Erythroblast (primary cell): ENCODE data around the gene SOX12.

ENCODE experiments used
- GATA1 ChIP-seq: IDR thresholded peaks from 2 replicates; pipeline ENCODE4 v1.6.1; 2011; ENCODE audit warnings: low read depth, mild to moderate bottlenecking, control low read depth, low read length, moderate library complexity
- POLR2A ChIP-seq: IDR thresholded peaks from 2 replicates; pipeline ENCODE4 v1.6.1; 2011; ENCODE audit warnings: mild to moderate bottlenecking, low read length

DNA sequence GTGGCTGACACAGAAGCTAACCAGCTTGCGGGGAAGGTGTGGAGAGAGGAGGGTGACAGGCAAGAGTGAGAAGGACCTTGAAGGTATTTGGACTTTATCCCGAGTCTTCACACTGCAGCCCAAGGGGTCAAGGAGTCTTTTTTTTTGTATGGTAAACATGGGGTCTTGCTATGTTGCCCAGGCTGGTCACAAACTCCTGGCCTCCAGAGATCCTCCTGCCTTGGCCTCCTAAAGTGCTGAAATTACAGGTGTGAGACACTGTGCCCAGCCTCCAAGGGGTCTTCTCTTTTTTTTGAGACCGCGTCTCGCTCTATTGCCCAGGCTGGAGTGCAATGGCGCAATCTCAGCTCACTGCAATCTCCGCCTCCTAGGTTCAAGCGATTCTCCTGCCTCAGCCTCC lies 9.2 kb downstream of the SOX12 start:
- TF ChIP-seq POLR2A = no peak
- no peak for TF ChIP-seq GATA1
